Epithelial cell of esophagus (primary cell): ENCODE results near the gene MYL7.

Experiments
- DNase-seq: peaks from one replicate; pipeline ENCODE4 v3.0.0; 2010; ENCODE audit warnings: low read depth
- H3K4me3 ChIP-seq: 2 replicates; pipeline ENCODE4 v1.5.1; 2011; ENCODE audit warnings: mild to moderate bottlenecking, low read length, control low read depth
- TF ChIP-seq, protein P1 (sequence below): IDR thresholded peaks from 2 replicates; pipeline ENCODE4 v1.5.1; 2011; ENCODE audit warnings: low read depth, mild to moderate bottlenecking, low read length, control low read depth, inconsistent platforms; ENCODE audit not compliant: insufficient read depth; ENCODE audit errors: missing control alignments

Gene MYL7

DNA sequence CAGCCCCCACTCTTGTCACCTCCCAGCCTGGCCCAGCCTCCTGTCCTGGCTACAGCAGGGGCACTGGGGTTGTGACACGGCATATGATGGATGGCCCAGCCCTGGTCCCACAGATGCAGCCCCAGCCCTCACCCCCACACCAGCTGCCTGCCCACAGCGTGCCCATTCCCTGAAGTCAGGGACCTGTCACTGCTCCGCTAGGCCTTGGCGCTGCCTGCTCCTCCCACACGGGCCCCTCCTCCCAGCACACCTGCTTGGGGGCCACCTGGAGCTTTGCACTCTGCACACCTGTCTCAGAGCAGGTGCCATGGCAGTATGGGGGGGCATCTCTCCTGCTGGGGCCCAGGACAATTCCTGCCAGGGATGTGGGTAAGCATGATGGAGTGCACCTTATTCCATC lies 44.6 kb upstream of the MYL7 start:
- DNase-seq: no peak
- H3K4me3 ChIP-seq: no peak overlapping the region
- TF ChIP-seq, protein P1, sequence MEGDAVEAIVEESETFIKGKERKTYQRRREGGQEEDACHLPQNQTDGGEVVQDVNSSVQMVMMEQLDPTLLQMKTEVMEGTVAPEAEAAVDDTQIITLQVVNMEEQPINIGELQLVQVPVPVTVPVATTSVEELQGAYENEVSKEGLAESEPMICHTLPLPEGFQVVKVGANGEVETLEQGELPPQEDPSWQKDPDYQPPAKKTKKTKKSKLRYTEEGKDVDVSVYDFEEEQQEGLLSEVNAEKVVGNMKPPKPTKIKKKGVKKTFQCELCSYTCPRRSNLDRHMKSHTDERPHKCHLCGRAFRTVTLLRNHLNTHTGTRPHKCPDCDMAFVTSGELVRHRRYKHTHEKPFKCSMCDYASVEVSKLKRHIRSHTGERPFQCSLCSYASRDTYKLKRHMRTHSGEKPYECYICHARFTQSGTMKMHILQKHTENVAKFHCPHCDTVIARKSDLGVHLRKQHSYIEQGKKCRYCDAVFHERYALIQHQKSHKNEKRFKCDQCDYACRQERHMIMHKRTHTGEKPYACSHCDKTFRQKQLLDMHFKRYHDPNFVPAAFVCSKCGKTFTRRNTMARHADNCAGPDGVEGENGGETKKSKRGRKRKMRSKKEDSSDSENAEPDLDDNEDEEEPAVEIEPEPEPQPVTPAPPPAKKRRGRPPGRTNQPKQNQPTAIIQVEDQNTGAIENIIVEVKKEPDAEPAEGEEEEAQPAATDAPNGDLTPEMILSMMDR: no peak

DNA sequence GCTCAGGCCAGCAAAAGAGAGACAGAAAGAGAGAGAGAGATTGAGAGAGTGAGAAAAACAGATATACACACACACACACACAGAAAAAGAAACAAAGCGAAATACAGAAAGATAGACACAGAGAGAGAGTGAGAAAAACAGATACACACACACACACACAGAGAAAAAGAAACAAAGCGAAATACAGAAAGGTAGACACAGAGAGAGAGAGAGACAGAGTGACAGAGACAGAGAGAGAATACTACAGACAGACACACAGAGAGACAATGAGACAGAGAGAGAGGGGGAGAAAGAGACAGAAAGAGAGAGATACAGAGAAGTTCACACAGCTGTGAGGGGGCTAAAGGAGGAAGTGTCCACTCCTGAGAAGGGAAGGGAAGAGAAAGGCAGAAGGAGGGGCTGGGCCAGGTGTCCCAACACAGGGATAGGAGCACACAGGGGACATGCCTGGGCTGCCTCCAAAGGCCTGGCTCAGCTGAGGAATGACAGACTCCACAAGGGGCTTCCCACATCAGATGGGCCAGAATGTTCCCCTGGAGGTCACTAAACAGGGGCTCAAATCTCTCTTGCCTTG lies 43.8 kb upstream of the MYL7 start:
- TF ChIP-seq, protein P1: no peak
- no peak for DNase-seq
- H3K4me3 ChIP-seq: no peak overlapping the region

DNA sequence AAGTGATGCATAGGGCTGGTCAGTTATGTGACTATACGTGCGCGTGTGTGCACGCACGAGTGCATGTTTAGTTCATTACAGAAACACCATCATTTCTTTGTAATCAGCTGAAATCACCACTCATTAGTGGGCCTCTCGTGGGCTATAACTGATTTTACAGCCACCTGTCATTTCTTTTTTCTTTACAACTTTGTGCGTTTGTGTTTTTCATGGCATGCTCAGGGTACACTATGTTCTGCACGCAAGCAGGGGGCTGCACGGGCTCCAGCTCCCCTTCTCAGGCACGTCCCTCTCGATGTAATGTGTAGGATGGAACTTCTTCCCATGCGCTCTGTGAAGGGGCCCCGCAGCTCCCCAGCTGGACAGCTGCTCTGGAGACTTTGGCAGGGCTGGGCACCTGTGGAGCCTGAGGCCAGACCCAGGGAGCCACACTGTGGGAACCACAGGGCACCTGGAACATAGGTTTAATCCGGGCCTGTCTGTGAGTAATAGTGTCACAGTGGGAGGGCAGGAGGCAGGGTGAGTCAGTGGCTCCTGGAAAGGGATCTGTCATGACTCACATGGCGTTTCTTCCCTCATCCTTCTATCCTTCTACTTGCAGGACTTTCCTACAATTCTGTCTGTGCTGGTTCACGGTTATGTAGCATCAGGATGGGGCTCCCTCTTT lies 43.2 kb upstream of the MYL7 start:
- peak; percentile 95 for DNase-seq
- TF ChIP-seq, protein P1: no peak
- H3K4me3 ChIP-seq: no peak overlapping the region

DNA sequence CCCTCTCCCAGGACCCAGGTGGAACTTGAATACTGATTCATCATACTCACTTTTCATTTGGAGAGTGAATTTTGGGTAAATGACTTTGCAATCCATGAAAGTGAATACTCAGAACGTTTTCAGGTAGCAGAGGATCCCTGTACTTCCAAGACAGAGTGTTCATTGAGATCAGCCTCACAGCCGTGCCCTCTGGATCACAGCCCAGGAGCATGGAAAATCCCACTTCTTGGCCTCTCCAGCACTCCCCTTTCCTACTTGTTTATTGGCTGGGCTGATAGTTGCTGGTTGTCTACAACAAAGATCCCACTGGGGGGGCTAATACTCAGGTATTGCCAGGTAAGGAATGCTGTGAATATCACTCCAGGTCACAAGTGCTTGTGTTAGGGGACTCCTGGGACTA lies 42.3 kb upstream of the MYL7 start:
- no peak for DNase-seq
- H3K4me3 ChIP-seq: no peak overlapping the region
- TF ChIP-seq, protein P1: no peak

DNA sequence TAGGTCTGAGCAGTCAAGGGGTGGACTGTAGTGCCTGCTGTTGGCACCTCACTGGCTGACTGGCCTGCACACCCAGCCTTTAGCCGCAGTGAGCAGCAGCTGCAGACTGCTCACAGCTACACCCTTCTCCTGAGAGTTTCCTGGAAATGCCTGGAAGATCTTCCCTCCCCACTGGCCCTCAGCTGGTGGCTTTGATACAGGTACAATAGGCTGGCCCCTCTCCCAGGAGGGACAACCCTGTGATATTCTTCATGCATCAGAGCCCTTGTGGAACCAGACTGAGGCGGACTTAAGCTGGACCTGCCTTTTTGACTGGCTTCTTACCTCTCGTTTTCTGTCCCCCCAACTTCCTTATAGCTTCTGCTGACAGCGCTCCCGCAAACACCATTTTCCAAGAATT lies 41.7 kb upstream of the MYL7 start:
- TF ChIP-seq, protein P1: no peak
- no peak overlapping the region for H3K4me3 ChIP-seq
- no peak for DNase-seq

DNA sequence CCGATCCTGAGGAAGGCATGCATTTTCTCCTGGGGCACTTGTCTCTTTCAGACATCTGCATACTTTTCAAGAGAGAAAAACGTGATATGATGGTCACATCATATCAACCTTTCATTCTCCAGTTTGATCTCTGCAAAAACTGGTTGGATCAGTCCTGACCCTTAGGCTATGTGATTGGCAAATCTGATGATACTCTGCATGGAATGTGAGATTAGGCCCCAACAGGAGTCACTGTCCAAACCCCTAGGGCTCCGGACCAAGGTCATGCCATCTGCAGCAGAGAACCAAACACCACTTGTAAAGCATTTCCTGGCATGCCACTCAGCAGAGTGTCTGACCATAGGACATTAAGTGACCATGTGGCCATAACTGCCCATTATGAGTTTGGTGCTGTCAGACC lies 39.5 kb upstream of the MYL7 start:
- TF ChIP-seq, protein P1: no peak
- H3K4me3 ChIP-seq: no peak overlapping the region
- peak; percentile 27 for DNase-seq
